Measurements from ENCODE around the gene COL25A1.

DNA sequence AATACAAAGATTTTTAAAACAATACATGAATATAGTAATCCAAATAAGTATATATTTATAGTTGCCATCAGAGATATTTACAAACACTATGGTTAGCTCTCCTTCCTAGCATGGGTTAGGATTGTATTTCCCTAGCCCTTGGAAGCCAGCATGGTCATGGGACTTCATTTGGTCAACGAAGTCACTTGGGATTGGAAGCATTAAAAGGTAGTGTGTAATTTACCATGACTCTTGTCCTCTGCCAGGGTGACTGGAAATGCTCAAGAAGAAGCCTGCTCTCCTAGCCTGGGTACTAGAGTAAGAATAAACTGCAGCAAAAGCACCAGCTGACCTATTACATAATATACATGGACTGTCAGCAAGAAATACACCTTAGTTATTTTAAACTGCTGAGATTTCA is 102.9 kb downstream of the COL25A1 start:
- TF ChIP-seq, protein P1, sequence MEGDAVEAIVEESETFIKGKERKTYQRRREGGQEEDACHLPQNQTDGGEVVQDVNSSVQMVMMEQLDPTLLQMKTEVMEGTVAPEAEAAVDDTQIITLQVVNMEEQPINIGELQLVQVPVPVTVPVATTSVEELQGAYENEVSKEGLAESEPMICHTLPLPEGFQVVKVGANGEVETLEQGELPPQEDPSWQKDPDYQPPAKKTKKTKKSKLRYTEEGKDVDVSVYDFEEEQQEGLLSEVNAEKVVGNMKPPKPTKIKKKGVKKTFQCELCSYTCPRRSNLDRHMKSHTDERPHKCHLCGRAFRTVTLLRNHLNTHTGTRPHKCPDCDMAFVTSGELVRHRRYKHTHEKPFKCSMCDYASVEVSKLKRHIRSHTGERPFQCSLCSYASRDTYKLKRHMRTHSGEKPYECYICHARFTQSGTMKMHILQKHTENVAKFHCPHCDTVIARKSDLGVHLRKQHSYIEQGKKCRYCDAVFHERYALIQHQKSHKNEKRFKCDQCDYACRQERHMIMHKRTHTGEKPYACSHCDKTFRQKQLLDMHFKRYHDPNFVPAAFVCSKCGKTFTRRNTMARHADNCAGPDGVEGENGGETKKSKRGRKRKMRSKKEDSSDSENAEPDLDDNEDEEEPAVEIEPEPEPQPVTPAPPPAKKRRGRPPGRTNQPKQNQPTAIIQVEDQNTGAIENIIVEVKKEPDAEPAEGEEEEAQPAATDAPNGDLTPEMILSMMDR (IDR thresholded peaks at IDR 0.05): no peak
- TF ChIP-seq POLR2AphosphoS5 (IDR thresholded peaks at IDR 0.05; ENCODE audit: low read depth, low read length): no peak
- no peak for TF ChIP-seq TCF7L2 (IDR thresholded peaks at IDR 0.05; ENCODE audit: low read depth, low read length)

Measured in Panc1 (cell line).